GM18951 (cell line): ENCODE measurements around the gene GALNT10.

Experiments
- POLR2A ChIP-seq: IDR thresholded peaks from 4 replicates; pipeline ENCODE4 v1.6.1; 2011; ENCODE audit warnings: mild to moderate bottlenecking; ENCODE audit not compliant: insufficient read length, insufficient read depth; ENCODE audit errors: extremely low read depth
- in situ Hi-C: fragments of 300-500 bp; cut with MboI; formaldehyde crosslinking; loops from one replicate; pipeline ENCODE4 v1.12.0; 2022; ENCODE audit warnings: low sequenced_read_pairs, mixed read lengths, inconsistent platforms; ENCODE audit not compliant: unreplicated experiment

GALNT10 gene

GRCh38 chr5:154163327-154164248 lies 26.9 kb upstream of the GALNT10 start:
- no peak for TF ChIP-seq POLR2A
- in situ Hi-C loops = no loop called here

DNA sequence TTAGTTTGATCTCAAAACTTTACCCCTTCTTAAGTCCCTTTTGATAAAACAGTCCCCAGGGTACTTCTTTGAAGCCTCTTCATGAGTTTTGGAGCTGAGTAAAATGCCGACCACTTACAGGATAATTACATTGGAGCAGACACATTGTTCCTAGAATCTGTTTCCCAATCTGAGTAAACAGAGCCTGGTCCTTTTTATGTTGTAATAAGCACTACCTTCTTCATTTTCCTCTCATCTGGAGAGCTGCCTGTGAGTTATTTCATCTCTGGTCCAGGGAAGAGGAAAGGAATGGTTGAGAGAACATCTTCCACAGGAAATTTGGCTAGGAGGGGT lies 26.3 kb upstream of the GALNT10 start:
- in situ Hi-C loops = no loop called here
- TF ChIP-seq POLR2A = no peak

DNA sequence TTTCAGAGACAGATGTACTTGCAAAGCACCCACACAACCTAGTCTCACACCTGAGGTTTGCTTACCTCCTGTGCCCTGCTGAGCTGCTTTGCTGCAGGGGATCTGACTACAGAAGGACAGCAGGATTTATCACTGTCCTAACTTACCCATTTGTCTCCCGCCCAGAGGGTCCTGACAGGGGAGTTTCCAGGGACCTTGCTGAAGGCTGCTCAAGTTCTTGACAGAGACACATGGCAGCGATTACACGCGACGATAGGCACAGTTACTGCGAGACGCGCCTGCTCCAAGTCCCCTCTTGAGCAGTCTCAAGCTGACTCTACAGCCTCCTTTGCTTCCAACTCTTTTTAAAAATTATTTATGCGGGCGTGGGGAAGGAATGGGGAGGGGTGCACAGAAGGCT lies 24.6 kb upstream of the GALNT10 start:
- TF ChIP-seq POLR2A = no peak
- in situ Hi-C loops = no loop called here

DNA sequence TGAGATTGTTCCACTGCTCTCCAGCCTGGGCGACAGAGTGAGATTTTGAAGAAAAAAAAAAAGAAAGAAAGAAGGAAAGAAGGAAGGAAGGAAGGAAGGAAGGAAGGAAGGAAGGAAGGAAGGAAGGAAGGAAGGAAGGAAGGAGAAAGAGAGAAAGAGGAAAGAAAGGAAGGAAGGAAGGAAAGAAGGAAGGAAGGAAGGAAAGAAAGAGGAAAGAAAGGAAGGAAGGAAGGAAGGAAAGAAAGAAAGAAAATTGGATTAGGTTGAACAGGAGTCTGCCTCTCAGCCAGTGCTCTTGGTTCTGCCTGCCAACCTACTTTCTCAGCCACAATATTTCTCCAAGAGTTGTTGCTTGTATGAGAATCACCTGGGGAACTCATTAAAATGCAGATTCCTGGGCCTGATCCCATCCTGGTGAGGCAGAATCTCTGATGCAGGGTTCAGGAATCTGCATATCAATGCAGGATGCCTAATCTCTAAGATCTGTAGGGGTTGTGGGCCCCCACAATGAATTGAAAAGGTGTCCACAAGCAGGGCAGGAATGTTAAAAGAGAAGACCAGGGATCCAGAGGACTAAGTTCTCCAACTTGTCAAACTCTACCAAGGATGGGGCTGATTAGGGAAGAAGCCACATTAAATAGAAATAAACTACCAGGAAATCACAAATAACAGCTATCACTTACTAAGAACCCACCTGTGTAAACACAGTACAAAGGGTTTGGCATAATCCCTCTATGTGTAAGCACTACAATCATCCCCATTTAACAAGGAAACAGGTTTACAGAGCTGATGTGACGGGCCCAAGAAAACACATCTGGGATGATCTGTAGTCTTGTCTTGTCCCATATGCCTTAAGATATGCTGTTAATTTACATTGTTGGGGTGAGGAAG lies 23.4 kb upstream of the GALNT10 start:
- in situ Hi-C loops = no loop called here
- TF ChIP-seq POLR2A = no peak

- in situ Hi-C loops = no loop called here
- TF ChIP-seq POLR2A = no peak
Measured at GRCh38 chr5:154168395-154168794, 22.1 kb upstream of the GALNT10 start.

DNA sequence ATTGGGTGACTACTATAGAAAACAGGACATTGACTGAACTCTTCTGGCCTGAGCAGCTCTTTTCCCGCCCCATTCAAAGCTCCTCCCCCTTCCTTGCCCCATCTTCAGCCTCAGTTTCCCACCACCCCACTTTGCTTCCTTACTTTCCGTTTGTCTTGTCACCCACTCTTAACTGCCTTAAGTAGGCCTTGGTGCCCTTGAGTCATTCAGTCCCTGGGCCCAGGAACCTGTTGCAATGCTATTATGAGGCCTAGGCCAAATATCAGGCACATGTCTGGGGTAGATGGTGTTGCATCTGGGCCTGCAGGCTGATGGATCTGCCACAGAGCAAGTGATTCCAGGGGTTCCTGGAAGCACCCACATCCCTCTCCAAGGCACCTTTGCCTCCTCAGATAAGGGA lies 17.7 kb upstream of the GALNT10 start:
- no peak for TF ChIP-seq POLR2A
- in situ Hi-C loops = no loop called here

- in situ Hi-C loops = no loop called here
- no peak for TF ChIP-seq POLR2A
Measured at GRCh38 chr5:154174091-154174490, 16.4 kb upstream of the GALNT10 start.

- no peak for TF ChIP-seq POLR2A
- in situ Hi-C loops = no loop called here
Measured at GRCh38 chr5:154176181-154176580, 14.4 kb upstream of the GALNT10 start.

GRCh38 chr5:154178661-154179060 lies 11.9 kb upstream of the GALNT10 start:
- in situ Hi-C loops = no loop called here

GRCh38 chr5:154179846-154180710 lies 10.5 kb upstream of the GALNT10 start:
- no peak for TF ChIP-seq POLR2A
- in situ Hi-C loops = loop anchor here (10.0 kb wide), 1 partner anchor 105 kb away; no protein-coding TSS in a partner anchor

More at GRCh38 chr5:154178661-154179060, 11.9 kb upstream of the GALNT10 start:
- no peak for TF ChIP-seq POLR2A

- TF ChIP-seq POLR2A = no peak
- in situ Hi-C loops = loop anchor here (10.0 kb wide), 1 partner anchor 106 kb away; no protein-coding TSS in a partner anchor
Measured at GRCh38 chr5:154181161-154181560, 9.4 kb upstream of the GALNT10 start.

DNA sequence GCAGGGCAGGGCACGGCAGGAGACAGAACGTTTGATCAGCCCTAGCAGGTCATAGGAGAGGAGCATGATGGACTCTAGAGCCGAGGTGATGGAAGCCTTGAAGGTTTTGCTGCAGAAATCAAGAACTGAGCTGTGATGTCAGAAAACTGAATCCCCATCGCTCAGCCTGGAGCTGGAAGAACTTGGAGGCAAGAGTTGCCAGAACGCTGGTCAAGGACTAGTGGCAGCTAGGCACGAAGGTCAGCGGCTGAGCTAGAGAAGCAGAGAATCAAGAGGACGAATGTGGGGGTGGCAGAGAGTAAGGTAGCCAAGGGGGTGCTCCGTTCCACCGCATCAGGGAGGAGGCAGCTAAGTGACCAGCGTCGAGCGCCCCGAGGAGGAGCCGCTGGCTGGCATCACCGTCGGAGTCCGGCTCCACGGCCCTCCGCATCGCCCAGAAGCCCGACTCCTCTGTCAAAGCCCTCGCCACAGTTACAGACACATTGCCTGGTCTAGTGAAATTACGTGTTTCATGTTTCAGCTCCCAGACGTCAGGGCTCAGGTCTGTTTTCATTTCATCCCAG lies 1.2 kb upstream of the GALNT10 start:
- no peak for TF ChIP-seq POLR2A
- in situ Hi-C loops = loop anchor here (10.0 kb wide), 1 partner anchor 115 kb away; no protein-coding TSS in a partner anchor
